ENCODE data around the gene SFXN5. TPM values are rescaled to one million over a fixed set of nuclear protein-coding genes. Genes with fewer than 3 reads are reported as not detected.

Gene SFXN5
- total and polyA plus RNA-seq, 2 of the 8 experiments (the other 6 are each of a cell fraction or from before 2014, with no cell fraction given), result 29.3 to 33.1 TPM

DNA sequence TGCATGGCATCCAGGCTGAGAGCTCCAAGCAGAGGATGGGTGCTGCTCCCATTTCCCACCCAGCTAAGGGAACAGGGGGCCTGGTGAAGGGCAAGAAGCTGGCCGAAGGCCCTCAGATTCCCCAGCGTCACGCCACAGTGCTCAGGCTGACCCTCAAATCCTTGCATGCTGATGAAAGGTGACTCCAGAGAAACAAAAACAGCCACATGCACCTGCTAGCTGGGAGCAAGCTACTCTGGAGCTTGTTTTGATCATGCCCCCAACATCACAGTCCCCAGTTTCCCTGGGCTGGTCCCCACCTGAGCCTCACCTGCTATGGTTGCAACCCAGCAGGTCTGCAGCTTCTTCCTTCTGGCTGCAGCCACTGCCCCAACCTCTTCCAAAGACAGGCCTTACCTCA lies 28.0 kb upstream of the SFXN5 start (continued):
- no peak for TF ChIP-seq RXRA (IDR thresholded peaks at IDR 0.05; ENCODE audit: insufficient read depth, low read depth, low read length)
- TF ChIP-seq HDAC6 (IDR thresholded peaks at IDR 0.05; ENCODE audit: low read depth, low read length), result no peak
- no peak for TF ChIP-seq CTBP2 (IDR thresholded peaks at IDR 0.05; ENCODE audit: borderline replicate concordance, insufficient read depth, insufficient read length, low read length)
- TF ChIP-seq NANOG (IDR thresholded peaks at IDR 0.05; ENCODE audit: insufficient read depth, low read depth, low read length, poor library complexity, severe bottlenecking), result no peak
